Kidney tubule cell (primary cell): ENCODE results near the gene PHEX.
"Not testable (repeated sequence)": the region's sequence is repeated elsewhere in the genome, so short reads cannot be mapped to it uniquely, and the experiment has no call there.

Source experiments
- DNase-seq: peaks from one replicate; pipeline ENCODE4 v3.0.0-alpha.2; 2018; ENCODE audit warnings: low spot score

PHEX gene

DNA sequence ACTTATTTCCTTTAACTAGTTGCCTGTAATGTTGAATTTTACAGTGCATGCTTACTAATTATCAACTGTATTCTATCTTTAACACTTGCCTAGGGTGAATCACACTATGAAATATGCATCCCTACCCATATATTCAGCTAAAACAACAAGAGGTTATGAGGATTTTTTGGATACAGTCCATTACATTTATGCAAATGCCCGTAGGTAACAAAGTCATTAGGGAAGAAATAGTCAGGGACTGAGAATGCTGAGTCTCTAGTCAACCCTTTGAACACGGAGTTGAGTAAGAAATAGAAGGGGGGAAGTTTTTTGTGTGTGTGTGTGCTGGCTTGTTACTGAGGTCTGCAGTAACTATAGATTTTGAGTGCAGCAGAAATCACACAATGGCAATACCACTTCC, 214.5 kb downstream of the PHEX start:
- peak; percentile 82 for DNase-seq

DNA sequence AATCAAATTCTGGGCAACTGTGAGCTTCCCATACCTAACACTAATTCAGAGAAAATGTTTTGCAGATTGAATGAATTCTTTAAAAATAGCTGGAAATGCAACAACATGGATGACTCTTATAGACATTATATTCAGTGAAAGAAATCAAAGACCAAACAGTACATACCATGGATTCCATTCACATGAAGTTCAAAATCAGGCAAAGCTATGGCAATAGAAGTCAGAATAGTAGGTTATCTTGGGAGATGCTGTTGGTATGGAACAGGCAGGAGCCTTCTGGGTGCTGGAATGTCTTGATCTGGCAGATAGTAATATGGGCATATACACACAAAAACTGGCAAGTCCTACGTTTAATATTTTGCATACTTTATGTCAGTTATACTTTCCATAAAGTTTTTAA, 215.0 kb downstream of the PHEX start:
- DNase-seq = peak; percentile 33

DNA sequence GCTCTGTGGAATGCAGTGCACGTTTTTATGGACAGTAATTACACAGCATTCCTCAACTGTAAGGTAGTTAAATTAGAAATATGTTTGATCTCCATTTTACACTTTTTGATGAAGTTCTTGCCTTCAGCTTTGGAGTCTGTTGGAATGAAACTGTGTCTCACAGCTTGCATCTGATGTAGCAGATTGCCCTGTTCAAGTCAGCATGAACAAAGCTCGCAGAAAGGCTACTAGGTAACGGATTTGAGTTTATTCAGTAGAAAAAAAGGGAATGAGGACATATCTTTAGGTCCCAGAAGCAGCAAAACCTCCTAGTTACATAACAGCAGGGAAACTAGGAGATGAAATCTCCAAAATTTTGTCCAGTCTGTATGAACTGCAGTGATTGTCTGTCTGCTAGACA, 216.3 kb downstream of the PHEX start:
- no peak for DNase-seq

DNA sequence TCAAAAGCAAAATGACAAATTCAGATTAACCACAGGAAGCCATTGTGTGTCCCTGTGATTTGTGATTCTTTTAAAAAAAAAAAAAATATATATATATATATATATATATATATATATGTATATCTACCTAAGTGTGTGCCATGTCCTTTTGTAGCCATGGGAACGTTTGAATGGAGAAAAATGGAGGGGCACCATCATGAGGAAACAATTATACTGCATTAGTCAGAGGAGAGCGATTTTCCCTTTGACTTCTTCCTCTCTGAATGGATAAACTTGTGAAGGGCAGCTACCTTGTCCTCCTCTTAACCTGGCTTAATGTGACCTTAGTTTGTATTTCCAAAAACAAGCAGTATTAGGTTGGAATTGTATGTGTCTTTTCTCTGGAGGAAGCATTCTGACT, 217.2 kb downstream of the PHEX start:
- peak; percentile 44 for DNase-seq

DNA sequence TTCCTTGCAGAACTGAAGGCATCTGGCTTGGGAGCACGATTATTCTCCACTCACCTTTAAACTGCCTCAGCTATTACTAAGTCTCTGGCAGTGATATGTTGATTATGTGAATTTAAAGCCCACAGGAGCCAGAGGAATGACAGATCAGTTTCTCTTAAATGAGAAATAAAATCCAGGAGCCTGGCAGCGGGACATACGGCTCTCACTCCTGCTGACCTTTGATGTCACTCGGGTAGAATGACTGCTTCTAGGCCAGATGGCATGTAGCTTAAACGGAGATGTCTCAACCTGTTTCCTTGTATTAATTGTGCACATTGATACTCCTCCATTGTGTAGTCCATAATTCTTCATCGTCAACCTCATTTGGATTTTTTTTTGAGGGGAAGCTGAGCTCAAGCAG, 236.6 kb downstream of the PHEX start:
- no peak for DNase-seq

DNA sequence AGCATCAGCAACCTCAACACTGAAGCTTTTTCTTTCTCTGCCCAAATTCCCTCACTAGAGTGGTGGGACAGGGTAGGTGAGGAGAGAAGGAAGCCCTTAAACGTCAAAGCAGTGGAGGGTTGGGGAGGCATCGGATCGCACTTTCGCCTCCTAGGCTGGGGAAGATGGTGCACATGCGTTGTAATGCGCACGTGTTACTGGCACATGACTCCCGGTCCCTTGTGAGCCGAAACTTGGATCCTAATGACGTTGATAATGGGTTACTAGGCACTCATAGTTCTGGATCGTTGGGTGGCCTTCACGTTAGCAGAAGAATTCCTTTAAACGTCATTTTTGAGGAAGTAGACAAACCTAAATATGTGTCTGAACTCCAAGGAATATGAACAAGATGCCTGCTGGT, 240.5 kb downstream of the PHEX start, which contains the start of gene CBLL2:
Gene CBLL2, plus strand, starts transcription at position 301 of the 400 bp plus-strand sequence. Its CDS starts 79 bp downstream, at position 380.
- no peak for DNase-seq

DNA sequence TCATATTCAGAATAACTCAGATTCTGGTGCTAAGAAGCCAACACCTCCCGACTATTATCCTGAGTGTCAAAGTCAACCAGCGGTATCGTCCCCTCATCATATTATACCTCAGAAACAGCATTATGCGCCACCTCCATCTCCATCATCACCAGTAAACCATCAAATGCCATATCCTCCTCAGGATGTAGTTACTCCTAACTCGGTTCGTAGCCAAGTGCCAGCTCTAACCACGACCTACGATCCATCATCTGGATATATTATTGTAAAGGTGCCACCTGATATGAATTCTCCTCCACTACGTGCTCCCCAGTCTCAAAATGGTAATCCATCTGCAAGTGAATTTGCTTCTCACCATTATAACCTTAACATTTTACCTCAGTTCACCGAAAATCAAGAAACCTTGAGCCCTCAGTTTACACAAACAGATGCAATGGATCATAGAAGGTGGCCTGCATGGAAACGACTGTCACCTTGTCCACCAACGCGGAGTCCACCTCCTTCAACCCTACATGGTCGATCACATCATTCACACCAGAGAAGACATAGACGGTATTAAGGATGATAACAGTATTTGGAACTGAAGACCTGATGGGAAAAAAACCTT, 241.7 kb downstream of the PHEX start:
- DNase-seq = no peak

DNA sequence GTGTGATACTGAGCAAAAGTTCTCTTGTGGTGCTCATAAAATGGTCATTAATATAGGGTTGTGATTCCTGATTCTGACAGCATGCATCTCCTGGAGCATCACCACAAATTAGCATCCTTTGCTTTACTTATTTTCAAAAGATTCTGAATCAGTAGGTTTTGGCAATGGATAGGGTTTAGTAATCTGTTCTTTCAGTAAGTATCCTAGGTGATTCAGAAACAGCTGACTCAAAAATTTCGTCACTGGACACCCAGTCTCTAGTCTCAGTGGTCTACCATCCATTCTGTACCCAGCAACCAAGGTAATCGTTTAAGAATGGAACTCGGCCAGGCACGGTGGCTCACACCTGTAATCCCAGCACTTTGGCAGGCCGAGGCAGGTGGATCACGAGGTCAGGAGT, 244.7 kb downstream of the PHEX start:
- DNase-seq = no peak

DNA sequence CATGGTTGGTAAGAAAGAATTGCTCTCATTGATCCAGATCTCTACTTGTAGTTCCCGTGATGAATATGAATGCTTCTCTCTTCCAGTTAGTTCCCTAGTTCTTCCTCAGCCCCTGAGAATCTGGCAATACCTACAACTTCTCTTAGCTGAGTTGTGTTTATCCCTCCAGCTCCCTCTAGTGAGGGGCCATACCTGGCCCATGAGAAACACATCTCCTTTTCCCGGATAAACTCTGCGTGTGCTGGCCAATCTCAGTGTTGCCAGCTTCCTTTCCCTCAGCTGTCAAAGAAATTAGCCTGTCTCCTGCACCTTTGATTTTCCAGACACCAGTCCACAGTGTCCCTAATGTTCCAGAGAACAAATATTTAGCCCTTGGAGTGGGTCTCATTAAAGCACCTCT, 246.2 kb downstream of the PHEX start:
- DNase-seq = no peak

DNA sequence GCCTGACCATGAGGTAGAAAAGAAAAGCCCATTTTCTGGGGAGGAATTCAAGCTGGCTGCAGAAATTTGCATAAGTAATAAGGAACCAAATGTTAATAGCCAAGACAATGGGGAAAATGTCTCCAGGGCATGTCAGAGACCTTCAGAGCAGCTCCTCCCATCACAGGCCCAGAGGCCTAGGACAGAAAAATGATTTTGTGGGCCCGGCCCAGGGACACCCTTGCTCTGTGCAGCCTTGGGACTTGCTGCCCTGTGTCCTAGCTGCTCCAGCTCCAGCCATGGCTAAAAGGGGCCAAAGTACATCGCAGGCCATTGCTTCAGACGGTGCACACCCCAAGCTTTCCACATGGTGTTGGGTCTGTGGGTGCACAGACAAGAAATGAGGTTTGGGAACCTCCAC, 257.1 kb downstream of the PHEX start:
- not testable (repeated sequence) for DNase-seq

DNA sequence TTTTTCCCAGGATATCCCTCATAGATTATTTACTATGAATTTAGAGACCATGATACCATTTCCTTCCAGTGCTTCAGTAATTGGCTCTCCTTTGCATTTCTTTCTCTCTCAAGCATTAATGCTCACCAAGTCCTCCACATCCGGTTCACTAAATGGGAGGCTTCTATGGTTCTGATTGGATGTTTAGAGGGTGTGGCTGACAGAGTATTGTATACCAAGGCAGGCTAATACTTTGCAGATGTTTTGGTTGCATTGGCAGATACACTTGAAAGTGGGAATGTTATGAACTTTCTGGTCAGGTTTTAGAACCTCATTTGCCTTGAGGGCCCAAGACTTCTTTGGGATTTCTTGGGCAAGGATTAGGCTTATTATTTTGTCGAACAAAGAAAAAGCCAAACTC, 264.7 kb downstream of the PHEX start:
- DNase-seq = no peak

DNA sequence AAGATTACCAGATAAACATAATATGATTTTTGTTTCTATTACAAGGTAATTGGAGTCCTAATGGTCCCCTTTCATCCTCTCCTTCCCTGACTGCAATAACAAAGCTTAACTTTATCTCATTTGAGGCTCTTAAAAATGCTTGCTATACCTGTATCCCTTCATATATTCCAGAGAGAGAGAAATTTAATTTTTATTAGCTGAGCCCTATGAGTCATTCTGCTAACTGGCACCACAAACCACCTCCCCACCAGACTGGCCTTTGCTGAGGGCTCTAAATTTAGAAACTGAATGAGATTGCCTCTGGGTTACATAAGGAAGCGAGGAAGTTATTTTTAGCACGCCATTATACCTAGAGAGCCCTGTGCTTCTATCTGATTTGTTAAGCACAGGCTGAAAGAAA, 268.0 kb downstream of the PHEX start:
- peak; percentile 58 for DNase-seq
